Astrocyte of the spinal cord (primary cell): ENCODE measurements around the gene HHATL.

Source experiments
- DNase-seq: peaks from one replicate; pipeline ENCODE4 v3.0.0; 2011; ENCODE audit warnings: low read depth, low spot score
- H3K4me3 ChIP-seq: 2 replicates; pipeline ENCODE4 v1.5.1; 2011; ENCODE audit warnings: low read depth, mild to moderate bottlenecking, low read length, moderate library complexity
- in situ Hi-C: cut with HindIII; loops from 2 replicates; pipeline ENCODE4 v1.10.0; 2017; ENCODE audit warnings: low sequenced_read_pairs
- TF ChIP-seq, protein P1 (sequence below): IDR thresholded peaks from 2 replicates; pipeline ENCODE4 v1.5.1; 2012; ENCODE audit warnings: low read depth, mild to moderate bottlenecking, low read length, inconsistent platforms

HHATL gene

DNA sequence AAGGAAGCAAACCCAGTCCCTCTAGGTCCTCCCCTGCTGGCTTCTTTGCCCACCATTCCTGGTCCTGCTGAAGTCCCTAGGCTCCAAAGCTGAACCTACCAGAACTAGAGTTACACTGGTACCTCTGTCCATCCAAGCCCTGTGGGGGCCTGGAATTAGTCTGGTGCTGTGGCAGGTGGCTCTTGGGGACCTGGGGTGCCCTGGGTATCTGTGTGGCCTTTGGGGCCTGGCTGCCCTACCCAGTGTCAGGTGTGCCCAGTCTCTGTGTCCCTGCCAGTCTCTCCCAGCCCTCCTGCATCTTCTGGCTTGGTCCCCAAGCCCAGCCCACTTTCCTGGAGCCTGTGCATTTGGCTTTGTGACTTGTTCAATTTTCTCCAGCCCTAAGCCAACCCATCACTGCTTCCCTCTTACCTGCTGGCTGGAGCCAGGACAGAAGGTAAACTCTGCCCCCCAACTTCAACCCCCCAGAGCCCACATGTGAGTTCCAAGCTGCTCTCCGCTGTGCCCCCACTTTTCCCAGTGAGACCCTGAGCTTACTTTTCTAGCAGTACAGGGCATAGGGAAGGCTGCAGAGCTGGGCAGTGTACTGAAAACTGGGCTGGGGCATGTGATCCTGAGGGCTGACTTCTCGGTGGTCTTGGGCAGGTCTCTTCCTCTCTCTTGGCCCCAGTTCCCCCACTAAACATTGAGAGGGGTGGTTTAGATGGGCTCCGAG is 28.3 kb upstream of the HHATL start:
- in situ Hi-C loops = no loop called here

GRCh38 chr3:42730294-42730693 is 27.7 kb upstream of the HHATL start:
- TF ChIP-seq, protein P1, sequence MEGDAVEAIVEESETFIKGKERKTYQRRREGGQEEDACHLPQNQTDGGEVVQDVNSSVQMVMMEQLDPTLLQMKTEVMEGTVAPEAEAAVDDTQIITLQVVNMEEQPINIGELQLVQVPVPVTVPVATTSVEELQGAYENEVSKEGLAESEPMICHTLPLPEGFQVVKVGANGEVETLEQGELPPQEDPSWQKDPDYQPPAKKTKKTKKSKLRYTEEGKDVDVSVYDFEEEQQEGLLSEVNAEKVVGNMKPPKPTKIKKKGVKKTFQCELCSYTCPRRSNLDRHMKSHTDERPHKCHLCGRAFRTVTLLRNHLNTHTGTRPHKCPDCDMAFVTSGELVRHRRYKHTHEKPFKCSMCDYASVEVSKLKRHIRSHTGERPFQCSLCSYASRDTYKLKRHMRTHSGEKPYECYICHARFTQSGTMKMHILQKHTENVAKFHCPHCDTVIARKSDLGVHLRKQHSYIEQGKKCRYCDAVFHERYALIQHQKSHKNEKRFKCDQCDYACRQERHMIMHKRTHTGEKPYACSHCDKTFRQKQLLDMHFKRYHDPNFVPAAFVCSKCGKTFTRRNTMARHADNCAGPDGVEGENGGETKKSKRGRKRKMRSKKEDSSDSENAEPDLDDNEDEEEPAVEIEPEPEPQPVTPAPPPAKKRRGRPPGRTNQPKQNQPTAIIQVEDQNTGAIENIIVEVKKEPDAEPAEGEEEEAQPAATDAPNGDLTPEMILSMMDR = no peak
- no peak overlapping the region for H3K4me3 ChIP-seq
- in situ Hi-C loops = no loop called here
- no peak for DNase-seq

More for the DNA sequence above, 28.3 kb upstream of the HHATL start:
- TF ChIP-seq, protein P1 = no peak
- H3K4me3 ChIP-seq = no peak overlapping the region
- no peak for DNase-seq

DNA sequence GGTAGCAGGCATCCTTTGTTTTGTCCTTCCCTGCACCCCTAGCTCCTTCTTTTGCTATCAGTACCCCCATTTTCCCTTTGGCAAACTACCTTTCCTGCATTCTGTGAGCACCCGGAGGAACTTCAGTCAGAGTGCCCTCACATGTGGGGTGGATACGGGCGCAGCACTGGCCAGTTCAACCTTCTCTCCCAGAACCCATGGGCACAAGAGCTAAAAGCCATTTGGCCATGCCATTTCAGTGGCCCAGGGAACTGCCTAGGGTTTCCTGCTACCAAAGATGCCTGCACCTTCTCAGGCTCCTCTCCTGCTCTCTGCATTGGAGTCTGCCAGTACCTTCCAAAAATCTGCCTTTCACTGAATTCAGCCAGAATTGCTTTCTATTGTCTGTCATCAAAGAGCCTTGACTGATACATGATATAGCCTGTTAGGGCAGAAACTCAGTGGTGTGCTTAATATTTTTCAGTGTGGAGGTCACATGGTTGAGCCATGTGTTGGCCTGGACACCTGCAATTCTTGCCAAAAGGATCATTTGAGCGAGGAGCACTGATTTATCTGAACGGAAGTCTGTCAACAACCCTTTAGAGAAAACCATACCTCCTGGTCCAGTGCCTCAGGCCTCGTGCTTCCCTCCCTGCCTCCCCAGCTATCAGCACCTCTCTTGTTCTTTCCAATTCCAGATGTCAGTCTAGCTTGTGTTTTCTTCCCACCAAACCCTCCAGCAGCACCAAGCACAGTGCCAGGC is 27.0 kb upstream of the HHATL start:
- no peak overlapping the region for H3K4me3 ChIP-seq
- TF ChIP-seq, protein P1 = no peak
- no peak for DNase-seq
- in situ Hi-C loops = no loop called here

GRCh38 chr3:42728668-42729364 is 26.2 kb upstream of the HHATL start:
- TF ChIP-seq, protein P1 = no peak
- H3K4me3 ChIP-seq = no peak overlapping the region
- in situ Hi-C loops = no loop called here
- DNase-seq = no peak

DNA sequence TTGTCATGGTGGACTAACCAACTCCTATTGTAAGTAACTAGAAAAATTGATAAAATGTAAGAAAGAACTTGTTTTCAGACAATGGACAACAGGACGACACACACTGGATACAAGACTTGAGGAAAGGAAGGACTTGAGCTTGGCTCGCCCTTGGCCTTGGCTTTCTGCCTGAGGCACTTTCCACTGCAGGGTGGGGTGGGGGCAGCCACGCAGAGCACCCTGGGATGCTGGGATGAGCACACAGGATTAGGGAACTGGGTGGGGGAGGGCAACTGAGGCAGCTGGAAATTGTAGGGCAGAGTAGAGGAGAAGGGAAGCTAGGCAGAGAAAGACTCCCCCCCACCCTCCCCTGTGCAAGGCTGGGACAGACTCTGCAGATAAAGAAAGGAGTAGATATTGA is 25.5 kb upstream of the HHATL start:
- in situ Hi-C loops = no loop called here
- TF ChIP-seq, protein P1 = no peak
- H3K4me3 ChIP-seq = no peak overlapping the region
- no peak for DNase-seq

DNA sequence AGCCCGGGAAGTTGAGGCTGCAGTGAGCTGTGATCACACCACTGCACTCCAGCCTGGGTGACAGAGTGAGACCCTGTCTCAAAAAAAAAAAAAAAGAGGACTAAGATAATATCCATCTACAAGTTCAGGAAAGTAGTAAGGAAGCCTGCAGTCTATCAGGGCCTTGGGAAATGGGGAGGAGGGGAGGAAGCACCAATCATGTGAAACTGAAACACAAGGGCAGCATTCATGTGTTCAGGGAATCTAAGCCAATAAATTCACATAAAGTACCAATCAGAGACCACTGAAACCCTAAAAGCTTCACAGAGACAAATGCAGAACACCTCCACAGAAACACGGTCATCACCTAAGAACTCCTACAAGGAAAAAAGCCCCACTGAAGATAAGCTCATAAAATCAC is 22.9 kb upstream of the HHATL start:
- TF ChIP-seq, protein P1 = no peak
- DNase-seq = no peak
- H3K4me3 ChIP-seq = no peak overlapping the region
- in situ Hi-C loops = no loop called here
